GM18519 (cell line): Measurements from ENCODE around the gene PPP2R5C.
A peak's percentile ranks its signal among the peaks of the same experiment; 100 is the strongest.
"Not testable (repeated sequence)": the region's sequence is repeated elsewhere in the genome, so short reads cannot be mapped to it uniquely, and the experiment has no call there.

Experiments used
- ATAC-seq: cut with Tn5 transposase; IDR thresholded peaks from one replicate; pipeline ENCODE4 v1.9.1; 2021; ENCODE audit warnings: mild to moderate bottlenecking, moderate library complexity; ENCODE audit not compliant: unreplicated experiment, low FRiP score

The PPP2R5C gene

GRCh38 chr14:101749756-101750155 lies 11.8 kb upstream of the PPP2R5C start:
- ATAC-seq, result not testable (repeated sequence)

GRCh38 chr14:101754893-101755292 lies 6.6 kb upstream of the PPP2R5C start:
- no peak for ATAC-seq

GRCh38 chr14:101755591-101756324 lies 5.8 kb upstream of the PPP2R5C start:
- ATAC-seq, result no peak

- ATAC-seq, result no peak
Observed at GRCh38 chr14:101757064-101757838, 4.3 kb upstream of the PPP2R5C start.

GRCh38 chr14:101757839-101758211 lies 3.7 kb upstream of the PPP2R5C start:
- ATAC-seq, result no peak

- ATAC-seq, result no peak
Observed at GRCh38 chr14:101758913-101759593, 2.5 kb upstream of the PPP2R5C start.

- ATAC-seq, result peak; percentile 52
Observed at GRCh38 chr14:101760138-101761011, 1.1 kb upstream of the PPP2R5C start.

GRCh38 chr14:101761881-101762529 lies 496 bp downstream of the PPP2R5C start:
- ATAC-seq, result peak; percentile 17

- no peak for ATAC-seq
Observed at GRCh38 chr14:101762530-101763101, 1.1 kb downstream of the PPP2R5C start.

GRCh38 chr14:101763941-101764709 lies 2.6 kb downstream of the PPP2R5C start:
- no peak for ATAC-seq

GRCh38 chr14:101767618-101768362 lies 6.3 kb downstream of the PPP2R5C start:
- ATAC-seq, result no peak

- no peak for ATAC-seq
Observed at GRCh38 chr14:101770183-101770582, 8.7 kb downstream of the PPP2R5C start.

GRCh38 chr14:101772770-101773169 lies 11.3 kb downstream of the PPP2R5C start:
- no peak for ATAC-seq

- ATAC-seq, result no peak
Observed at GRCh38 chr14:101773378-101773777, 11.9 kb downstream of the PPP2R5C start.

- ATAC-seq, result no peak
Observed at GRCh38 chr14:101774006-101774795, 12.7 kb downstream of the PPP2R5C start.

- ATAC-seq, result no peak
Observed at GRCh38 chr14:101774814-101775213, 13.3 kb downstream of the PPP2R5C start.

- ATAC-seq, result no peak
Observed at GRCh38 chr14:101775826-101776225, 14.3 kb downstream of the PPP2R5C start.
